Naive thymus-derived CD8-positive, alpha-beta T cell (primary cell): ENCODE measurements around the gene GFM1. TPM values are rescaled to one million over a fixed set of nuclear protein-coding genes. Genes with fewer than 3 reads are reported as not detected.
"Not testable (repeated sequence)": the region's sequence is repeated elsewhere in the genome, so short reads cannot be mapped to it uniquely, and the experiment has no call there.

ENCODE experiments used
- ATAC-seq, 2 donors: fragments of 150-1000 bp; cut with Tn5 transposase in 1 of 2; sonication (Bioruptor Pico), chemical (Tn5 transposase) in 1 of 2; 1 replicate in 1 of 2; 2 replicates in 1 of 2; pipeline ENCODE4 v1.10.0; 2021; ENCODE audit warnings: mild to moderate bottlenecking in 2 of 2, moderate library complexity in 2 of 2
- POLR2A ChIA-PET: fragments of 350-600 bp; sonication (Branson Sonifier 250); formaldehyde crosslinking; loops from one replicate; lab custom pipeline; 2021; ENCODE audit warnings: antibody characterized with exemption; lab: Charles Lee
- DNase-seq, 10 donors: peaks; one replicate each; pipeline versions ENCODE4 v3.0.0 to v3.0.0-alpha.2; 2020 to 2022
- H3K27ac Mint-ChIP-seq, 10 donors: one replicate each; pipeline ENCODE4 v1.8.0; 2020 to 2022; ENCODE audit warnings: mild to moderate bottlenecking in 10 of 10, mixed read lengths in 10 of 10, moderate library complexity in 4 of 10, inconsistent platforms in 1 of 10
- H3K27me3 Mint-ChIP-seq, 5 donors: one replicate each; pipeline ENCODE4 v1.8.0; 2021 to 2022; ENCODE audit warnings: mixed read lengths in 5 of 5
- H3K36me3 Mint-ChIP-seq, 3 donors: one replicate each; pipeline ENCODE4 v1.8.0; 2020 to 2022; ENCODE audit warnings: mixed read lengths in 3 of 3, mild to moderate bottlenecking in 2 of 3, inconsistent platforms in 1 of 3
- H3K4me1 Mint-ChIP-seq, 4 donors: one replicate each; pipeline ENCODE4 v1.8.0; 2021 to 2022; ENCODE audit warnings: mixed read lengths in 4 of 4
- H3K4me3 Mint-ChIP-seq, 10 donors: one replicate each; pipeline ENCODE4 v1.8.0; 2020 to 2022; ENCODE audit warnings: mild to moderate bottlenecking in 10 of 10, mixed read lengths in 10 of 10, moderate library complexity in 6 of 10, inconsistent platforms in 1 of 10
- H3K9me3 Mint-ChIP-seq, 9 donors: one replicate each; pipeline ENCODE4 v1.8.0; 2020 to 2022; ENCODE audit warnings: mixed read lengths in 9 of 9, mild to moderate bottlenecking in 3 of 9, inconsistent platforms in 1 of 9, moderate library complexity in 1 of 9
- polyA plus RNA-seq, 3 donors: library from polyadenylated mRNA; unstranded; fragments of 300-500 nt; fragmentation: Illumina TruSeq; gene quantifications; one replicate each; pipeline ENCODE4 v1.2.3, GENCODE V29; 2021
- total RNA-seq, 8 experiments: library from RNA in 2 of 8; stranded (reverse) in 2 of 8; gene quantifications; one replicate each; pipeline ENCODE4 v1.2.3 and lab custom pipeline; 2021 to 2026

The GFM1 gene
- total and polyA plus RNA-seq, 5 experiments from 2014 or later: 26.7 to 59.7 (median 32.5) TPM

- Mint-ChIP-seq H3K27me3 (no peaks in the 10 kb centered on the region), H3K9me3 (no peaks in the 10 kb centered on the region), H3K27ac (no peak overlapping the region), H3K4me1 (no peaks in the 10 kb centered on the region), H3K36me3 (peaks cover under 1 to 60% (median 7%) of the 10 kb centered on the region in 3 donors), H3K4me3 (no peak overlapping the region)
- POLR2A ChIA-PET: no interaction called here
- DNase-seq (no peak), ATAC-seq (no peak)
These were observed 39.1 kb downstream of the GFM1 start for GRCh38 chr3:158683230-158683962.

- Mint-ChIP-seq H3K27me3 (no peaks in the 10 kb centered on the region), H3K36me3 (peaks cover 4 to 66% (median 12%) of the 10 kb centered on the region in 3 donors), H3K9me3 (no peaks in the 10 kb centered on the region), H3K4me1 (no peaks in the 10 kb centered on the region), H3K4me3 (no peak overlapping the region), H3K27ac (peak overlapping the region in 1 of 10 donors; percentile 3)
- ATAC-seq: no peak
- POLR2A ChIA-PET: no interaction called here
- DNase-seq: no peak
These were observed 40.8 kb downstream of the GFM1 start for GRCh38 chr3:158685159-158685558.

DNA sequence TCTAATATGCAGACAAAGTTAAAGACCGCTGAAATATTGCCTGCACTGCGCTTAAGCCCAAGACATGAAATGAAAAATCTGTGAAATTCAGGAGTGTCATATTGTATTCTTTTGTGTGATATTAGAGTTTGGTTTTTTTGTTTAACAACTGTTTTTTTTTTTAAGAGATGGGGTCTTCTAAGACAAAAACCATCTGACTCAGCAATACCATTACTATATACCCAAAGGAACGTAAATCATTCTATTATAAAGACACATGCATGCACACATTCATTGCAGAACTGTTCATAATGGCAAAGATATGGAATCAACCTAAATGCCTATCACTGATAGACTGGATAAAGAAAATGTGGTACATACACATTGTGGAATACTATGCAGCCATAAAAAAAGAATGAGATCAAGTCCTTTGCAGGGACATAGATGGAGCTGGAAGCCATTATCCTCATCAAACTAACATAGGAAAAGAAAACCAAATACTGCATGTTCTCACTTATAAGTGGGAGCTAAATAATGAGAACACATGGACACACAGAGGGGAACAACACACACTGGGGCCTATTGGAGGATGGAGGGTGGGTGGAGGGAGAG lies 49.6 kb downstream of the GFM1 start:
- ATAC-seq, H3K27me3 Mint-ChIP-seq, H3K4me3 Mint-ChIP-seq, H3K4me1 Mint-ChIP-seq, H3K9me3 Mint-ChIP-seq, H3K27ac Mint-ChIP-seq, DNase-seq, POLR2A ChIA-PET: not testable (repeated sequence)
- H3K36me3 Mint-ChIP-seq: peaks cover 27 to 81% (median 45%) of the 10 kb centered on the region in 3 donors

GRCh38 chr3:158696618-158697017 lies 52.3 kb downstream of the GFM1 start:
- H3K4me1 Mint-ChIP-seq: peaks cover 0 to 5% (median 0%) of the 10 kb centered on the region in 4 donors
- peaks cover 17 to 67% (median 29%) of the 10 kb centered on the region in 3 donors for H3K36me3 Mint-ChIP-seq
- no peak overlapping the region for H3K27ac Mint-ChIP-seq
- H3K4me3 Mint-ChIP-seq: no peak overlapping the region
- H3K9me3 Mint-ChIP-seq: no peaks in the 10 kb centered on the region
- POLR2A ChIA-PET: interaction anchor here (0.6 to 1.6 kb wide), 2 partner anchors 105 to 416 kb away, joined by 3 to 7 read pairs; partner anchors contain the start of gene MFSD1
- DNase-seq (no peak), ATAC-seq (no peak)
- no peaks in the 10 kb centered on the region for H3K27me3 Mint-ChIP-seq

DNA sequence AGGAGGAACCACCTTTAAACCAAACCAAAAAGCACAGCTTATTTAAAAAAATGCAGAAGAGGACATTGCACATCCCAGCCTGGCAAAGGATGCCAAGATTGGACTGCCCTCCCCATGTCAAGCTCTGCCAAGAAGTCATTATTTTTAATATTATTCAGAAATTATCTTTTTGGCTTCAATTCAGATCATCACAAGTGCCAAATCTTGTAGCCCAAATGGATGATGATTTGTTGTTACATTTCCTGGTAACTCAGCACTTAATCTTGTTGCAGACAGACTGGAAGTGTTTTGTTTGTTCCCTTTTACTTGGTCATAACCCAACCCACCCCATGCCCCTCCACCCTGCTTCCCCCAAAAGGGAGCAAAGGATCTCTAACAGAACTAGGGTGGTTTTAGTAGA lies 56.2 kb downstream of the GFM1 start:
- no peak for ATAC-seq
- peaks cover 0 to 57% (median 14%) of the 10 kb centered on the region in 3 donors for H3K36me3 Mint-ChIP-seq
- DNase-seq: no peak
- no peak overlapping the region for H3K4me3 Mint-ChIP-seq
- H3K27me3 Mint-ChIP-seq: no peaks in the 10 kb centered on the region
- POLR2A ChIA-PET: no interaction called here
- H3K27ac Mint-ChIP-seq: no peak overlapping the region
- peaks cover 6 to 16% (median 8%) of the 10 kb centered on the region in 4 donors for H3K4me1 Mint-ChIP-seq
- no peaks in the 10 kb centered on the region for H3K9me3 Mint-ChIP-seq

DNA sequence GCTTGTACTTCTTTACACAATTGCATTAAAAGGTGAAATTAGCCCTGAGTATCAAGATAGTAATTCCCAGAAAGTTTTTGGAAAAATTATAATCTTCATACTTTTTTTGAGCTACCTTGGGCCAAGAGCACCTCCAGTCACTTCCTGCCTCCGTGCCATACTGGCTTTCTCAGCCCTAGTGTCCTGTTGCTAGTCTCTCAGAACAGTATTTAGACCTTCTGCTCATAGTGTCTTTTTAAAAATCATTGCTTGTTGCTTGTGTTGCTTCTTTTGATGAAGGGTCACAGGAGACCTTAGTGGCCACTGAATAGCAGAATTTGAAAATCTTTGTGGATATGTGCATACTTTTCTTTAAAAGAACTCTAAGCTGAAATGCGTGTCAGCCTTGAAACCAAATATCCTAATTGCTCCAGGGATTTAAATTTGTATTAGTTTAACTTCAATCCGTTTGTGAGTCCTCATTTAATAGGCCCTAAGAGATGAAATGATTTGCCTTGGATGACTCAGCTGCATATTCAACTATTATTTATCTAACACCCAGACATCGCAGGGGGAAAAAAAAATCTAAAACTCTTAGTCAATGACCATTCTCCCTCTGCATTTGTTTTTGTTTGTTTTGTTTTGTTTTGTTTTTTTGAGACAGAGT lies 57.2 kb downstream of the GFM1 start:
- Mint-ChIP-seq H3K9me3 (no peaks in the 10 kb centered on the region), H3K36me3 (peaks cover 0 to 60% (median 10%) of the 10 kb centered on the region in 3 donors), H3K27me3 (no peaks in the 10 kb centered on the region), H3K4me3 (no peak overlapping the region), H3K27ac (peak overlapping the region in 1 of 10 donors; percentile 6), H3K4me1 (peaks cover 6 to 23% (median 9%) of the 10 kb centered on the region in 4 donors)
- POLR2A ChIA-PET: no interaction called here
- ATAC-seq (no peak), DNase-seq (no peak)

DNA sequence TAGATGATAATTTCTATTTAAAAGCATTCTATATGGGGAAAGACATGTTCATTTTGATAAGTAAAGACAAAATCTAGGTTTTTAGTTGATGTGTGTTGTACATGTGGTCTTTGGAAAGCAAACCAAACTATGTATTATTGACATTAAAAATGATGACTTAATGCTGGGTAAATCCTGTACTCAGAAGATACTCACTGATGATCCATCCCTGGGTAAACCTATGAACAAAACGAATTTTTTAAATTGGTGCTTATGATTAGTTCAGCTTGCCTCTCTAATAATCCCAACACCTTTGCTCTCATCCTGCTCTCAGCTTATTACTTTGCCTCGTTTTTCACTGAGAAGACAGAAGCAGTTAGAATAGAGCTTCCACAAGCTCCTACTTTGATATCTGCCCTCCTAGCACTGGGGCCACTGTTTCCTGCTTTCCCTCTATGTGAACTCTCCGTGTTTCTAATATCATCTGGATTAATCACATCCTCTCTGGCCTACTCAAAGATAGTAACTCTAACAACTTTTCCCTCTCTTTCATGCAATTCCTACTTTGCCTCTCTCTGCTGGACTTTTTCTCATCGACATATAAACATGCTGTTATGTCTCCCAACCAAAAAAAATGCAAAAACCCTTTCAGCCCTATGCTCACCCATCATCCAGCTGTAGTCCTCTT lies 58.6 kb downstream of the GFM1 start:
- Mint-ChIP-seq H3K4me1 (peaks cover 6 to 24% (median 9%) of the 10 kb centered on the region in 4 donors), H3K9me3 (no peaks in the 10 kb centered on the region), H3K27ac (peak overlapping the region in 2 of 10 donors; percentile 2 to 73), H3K27me3 (no peaks in the 10 kb centered on the region), H3K4me3 (no peak overlapping the region), H3K36me3 (peaks cover 0 to 67% (median 11%) of the 10 kb centered on the region in 3 donors)
- ATAC-seq (no peak), DNase-seq (no peak)
- POLR2A ChIA-PET: no interaction called here

DNA sequence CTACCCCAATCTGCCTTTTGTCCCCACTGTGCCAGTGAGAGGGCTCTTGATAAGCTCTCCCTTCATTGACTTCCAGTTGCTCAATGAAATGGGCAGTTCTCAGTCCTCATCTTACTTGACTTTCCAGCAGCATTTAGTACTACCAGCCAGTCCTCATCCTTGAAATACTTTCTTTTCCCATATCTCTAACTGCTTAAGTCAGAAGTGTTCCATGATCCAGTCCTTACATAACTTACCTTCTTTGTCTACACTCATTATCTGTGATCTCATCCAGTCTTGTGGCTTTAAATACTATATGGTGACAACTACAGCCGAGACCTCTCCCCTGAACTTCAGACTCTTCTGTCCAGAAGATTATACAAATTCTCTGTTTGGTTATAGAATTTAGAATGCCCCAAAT lies 59.2 kb downstream of the GFM1 start:
- POLR2A ChIA-PET: interaction anchor here (0.7 kb wide), 1 partner anchor 598 kb away, joined by 4 read pairs; no protein-coding TSS in a partner anchor
- no peak for DNase-seq
- Mint-ChIP-seq H3K4me3 (no peak overlapping the region), H3K4me1 (peaks cover 6 to 24% (median 9%) of the 10 kb centered on the region in 4 donors), H3K36me3 (peaks cover 0 to 67% (median 17%) of the 10 kb centered on the region in 3 donors), H3K27ac (peak overlapping the region in 1 of 10 donors; percentile 5), H3K27me3 (no peaks in the 10 kb centered on the region), H3K9me3 (no peaks in the 10 kb centered on the region)
- no peak for ATAC-seq

DNA sequence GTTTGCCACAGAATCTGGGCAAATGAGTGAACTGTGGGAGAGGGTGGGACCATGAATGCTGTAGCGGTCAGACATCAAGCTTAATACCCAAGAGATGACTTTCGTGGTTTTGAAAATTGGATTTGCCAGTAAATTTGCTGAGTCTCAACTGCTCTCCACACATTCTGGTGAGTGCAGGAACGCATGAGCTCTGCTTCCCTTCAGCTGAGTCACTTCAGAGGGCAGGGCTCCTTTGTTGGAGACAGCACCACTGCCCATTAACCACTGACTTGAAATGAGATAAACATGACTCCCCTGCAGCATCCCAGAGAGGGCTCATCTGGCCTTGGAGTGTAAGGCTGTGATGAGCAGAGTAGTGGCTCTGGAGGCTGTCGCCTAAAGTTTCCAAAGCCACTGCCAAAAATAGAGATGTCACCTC lies 65.3 kb downstream of the GFM1 start:
- ATAC-seq (no peak), DNase-seq (no peak)
- Mint-ChIP-seq H3K4me1 (peaks cover 0 to 14% (median 6%) of the 10 kb centered on the region in 4 donors), H3K27me3 (no peaks in the 10 kb centered on the region), H3K9me3 (no peaks in the 10 kb centered on the region), H3K27ac (peak overlapping the region in 1 of 10 donors; percentile 37), H3K36me3 (peaks cover 0 to 83% (median 29%) of the 10 kb centered on the region in 3 donors), H3K4me3 (no peak overlapping the region)
- POLR2A ChIA-PET: no interaction called here

DNA sequence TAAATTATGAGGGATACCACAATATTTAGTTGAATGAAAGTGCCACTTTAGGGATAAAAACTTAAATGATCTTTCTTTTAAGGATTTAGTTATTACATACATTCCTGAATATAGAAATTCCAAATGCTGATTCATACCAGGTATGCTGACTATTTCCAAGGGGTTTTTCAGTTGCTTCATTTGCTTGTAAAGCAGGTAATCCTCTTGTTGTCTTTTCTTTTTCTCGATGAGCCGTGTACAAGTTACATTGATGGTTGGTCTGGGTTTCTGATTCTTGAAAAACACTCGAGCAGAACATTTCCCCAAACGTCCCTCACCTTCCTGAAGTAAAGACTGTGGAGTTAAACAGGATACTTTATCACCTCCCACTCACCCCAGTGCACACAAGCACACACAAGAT lies 66.3 kb downstream of the GFM1 start:
- no peaks in the 10 kb centered on the region for H3K27me3 Mint-ChIP-seq
- POLR2A ChIA-PET: no interaction called here
- no peak for ATAC-seq
- peaks cover 0 to 79% (median 30%) of the 10 kb centered on the region in 3 donors for H3K36me3 Mint-ChIP-seq
- peak overlapping the region in 1 of 10 donors; percentile 45 for H3K27ac Mint-ChIP-seq
- H3K4me3 Mint-ChIP-seq: no peak overlapping the region
- peaks cover 0 to 20% (median 6%) of the 10 kb centered on the region in 4 donors for H3K4me1 Mint-ChIP-seq
- no peaks in the 10 kb centered on the region for H3K9me3 Mint-ChIP-seq
- DNase-seq: no peak

DNA sequence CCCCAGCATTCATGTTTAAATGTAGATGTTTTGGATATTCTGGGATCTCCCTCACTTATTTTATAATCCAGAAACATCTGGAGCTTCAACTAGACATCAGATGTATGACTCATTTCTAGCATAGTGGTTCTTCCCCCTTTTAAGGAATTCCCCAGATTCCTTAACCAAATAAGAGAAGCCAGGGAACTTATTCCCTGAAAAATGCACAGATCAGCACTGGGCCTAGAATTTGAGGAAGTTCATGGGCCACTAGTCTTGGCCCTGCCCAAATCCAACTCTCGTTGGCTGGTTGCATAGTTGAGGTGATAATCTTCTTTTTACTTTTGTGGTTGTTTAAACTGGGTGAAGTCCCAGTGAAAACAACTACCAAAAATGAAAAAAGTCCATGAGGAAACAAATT lies 67.6 kb downstream of the GFM1 start:
- Mint-ChIP-seq H3K27ac (peak overlapping the region in 1 of 10 donors; percentile 45), H3K36me3 (peaks cover 0 to 73% (median 32%) of the 10 kb centered on the region in 3 donors), H3K4me1 (peaks cover 0 to 12% (median 5%) of the 10 kb centered on the region in 4 donors), H3K4me3 (no peak overlapping the region), H3K9me3 (no peaks in the 10 kb centered on the region), H3K27me3 (no peaks in the 10 kb centered on the region)
- DNase-seq (no peak), ATAC-seq (no peak)
- POLR2A ChIA-PET: no interaction called here

- peaks cover 0 to 17% (median 6%) of the 10 kb centered on the region in 4 donors for H3K4me1 Mint-ChIP-seq
- POLR2A ChIA-PET: no interaction called here
- ATAC-seq: no peak
- H3K27me3 Mint-ChIP-seq: no peaks in the 10 kb centered on the region
- H3K27ac Mint-ChIP-seq: no peak overlapping the region
- no peak overlapping the region for H3K4me3 Mint-ChIP-seq
- no peaks in the 10 kb centered on the region for H3K9me3 Mint-ChIP-seq
- H3K36me3 Mint-ChIP-seq: peaks cover 0 to 70% (median 32%) of the 10 kb centered on the region in 3 donors
- DNase-seq: no peak
These were observed 68.1 kb downstream of the GFM1 start for GRCh38 chr3:158712443-158712842.
